BE2C (cell line): Measurements from ENCODE around the gene TUB.

Experiments
- DNase-seq: peaks from one replicate; pipeline ENCODE4 v3.0.0-alpha.2; 2020
- H3K27me3 ChIP-seq: fragments of 250-450 bp; sonication (Bioruptor Pico); 2 replicates; pipeline ENCODE4 v1.5.1; 2020; ENCODE audit warnings: mild to moderate bottlenecking
- H3K36me3 ChIP-seq: fragments of 250-450 bp; sonication (Bioruptor Pico); 2 replicates; pipeline ENCODE4 v1.5.1; 2020; ENCODE audit warnings: mild to moderate bottlenecking
- H3K4me1 ChIP-seq: fragments of 250-450 bp; sonication (Bioruptor Pico); 2 replicates; pipeline ENCODE4 v1.5.1; 2020
- H3K4me3 ChIP-seq: 2 replicates; pipeline ENCODE4 v1.5.1; 2011; ENCODE audit warnings: low read depth, low read length
- H3K9me3 ChIP-seq: fragments of 250-450 bp; sonication (Bioruptor Pico); 2 replicates; pipeline ENCODE4 v1.5.1; 2020
- CTCF ChIP-seq: IDR thresholded peaks from 2 replicates; pipeline ENCODE4 v1.5.1; 2012; ENCODE audit warnings: mild to moderate bottlenecking, low read depth, low read length

TUB gene

DNA sequence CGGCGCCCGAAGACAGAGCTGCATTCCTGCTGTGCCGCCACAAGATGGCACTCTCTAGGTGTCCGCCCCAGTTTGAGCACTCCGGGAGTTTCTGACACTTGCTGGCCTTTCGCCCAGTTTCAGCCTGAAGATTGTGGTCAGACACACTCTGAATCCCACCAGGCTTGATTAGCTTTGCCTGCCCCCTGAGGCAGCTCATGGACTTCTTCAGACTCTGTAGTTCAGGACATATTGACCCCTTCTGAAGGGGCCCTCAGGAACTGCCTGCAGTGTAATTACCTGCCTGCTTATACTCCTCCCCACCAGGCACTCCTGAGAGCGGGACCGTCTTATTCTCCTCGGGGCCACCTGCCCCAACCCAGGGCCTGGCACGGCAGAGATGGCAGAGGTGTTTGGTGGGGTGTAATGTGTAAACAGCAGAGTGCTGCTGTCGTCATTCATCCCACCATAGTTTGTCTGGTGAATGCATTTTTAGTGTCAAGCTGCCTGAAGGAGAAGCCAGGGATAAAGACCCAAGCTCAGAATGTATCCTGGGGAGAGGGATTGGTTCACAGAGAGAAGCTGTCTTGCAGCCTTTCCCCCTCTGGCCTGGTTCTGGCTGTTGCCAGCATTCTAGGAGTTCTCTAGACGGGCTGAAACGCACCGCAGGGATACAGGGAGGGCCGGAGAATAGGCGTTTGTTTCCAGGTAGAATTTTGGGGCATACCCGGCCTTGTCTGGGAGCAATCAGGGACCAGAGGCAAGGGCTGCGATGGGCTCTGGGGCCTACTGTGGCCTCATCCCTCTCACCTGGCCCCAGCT lies 47.5 kb upstream of the TUB start:
- peaks cover 31% of the 10 kb centered on the region for H3K4me1 ChIP-seq
- no peaks in the 10 kb centered on the region for H3K27me3 ChIP-seq
- TF ChIP-seq CTCF, result peak; percentile 75
- DNase-seq, result peak; percentile 82
- H3K4me3 ChIP-seq, result no peak overlapping the region
- H3K36me3 ChIP-seq, result no peaks in the 10 kb centered on the region
- no peaks in the 10 kb centered on the region for H3K9me3 ChIP-seq

- Histone ChIP-seq H3K27me3 (no peaks in the 10 kb centered on the region), H3K36me3 (no peaks in the 10 kb centered on the region), H3K4me1 (peaks cover 31% of the 10 kb centered on the region), H3K4me3 (no peak overlapping the region), H3K9me3 (no peaks in the 10 kb centered on the region)
- DNase-seq, result no peak
- TF ChIP-seq CTCF, result no peak
Measured at GRCh38 chr11:8034106-8034585, 46.9 kb upstream of the TUB start.

- TF ChIP-seq CTCF, result no peak
- Histone ChIP-seq H3K36me3 (no peaks in the 10 kb centered on the region), H3K27me3 (no peaks in the 10 kb centered on the region), H3K4me1 (peaks cover 31% of the 10 kb centered on the region), H3K9me3 (no peaks in the 10 kb centered on the region), H3K4me3 (no peak overlapping the region)
- no peak for DNase-seq
Measured at GRCh38 chr11:8034604-8035190, 46.3 kb upstream of the TUB start.

- Histone ChIP-seq H3K4me3 (no peak overlapping the region), H3K4me1 (peaks cover 31% of the 10 kb centered on the region), H3K9me3 (no peaks in the 10 kb centered on the region), H3K36me3 (no peaks in the 10 kb centered on the region), H3K27me3 (no peaks in the 10 kb centered on the region)
- TF ChIP-seq CTCF, result no peak
- DNase-seq, result no peak
Measured at GRCh38 chr11:8035200-8035855, 45.7 kb upstream of the TUB start.

- Histone ChIP-seq H3K36me3 (no peaks in the 10 kb centered on the region), H3K9me3 (no peaks in the 10 kb centered on the region), H3K4me3 (no peak overlapping the region), H3K4me1 (peaks cover 31% of the 10 kb centered on the region), H3K27me3 (no peaks in the 10 kb centered on the region)
- no peak for TF ChIP-seq CTCF
- DNase-seq, result no peak
Measured at GRCh38 chr11:8036002-8036802, 44.8 kb upstream of the TUB start.
